Left lung (tissue), 10 donors: ENCODE results near the gene TFF1. TPM values are rescaled to one million over a fixed set of nuclear protein-coding genes. Genes with fewer than 3 reads are reported as not detected.

Source experiments
- ATAC-seq: fragments of 200-7000 bp; cut with Tn5 transposase; one replicate; pipeline ENCODE4 v1.9.1; 2020; ENCODE audit warnings: moderate library complexity
- DNase-seq, 4 donors: peaks; one replicate each; pipeline ENCODE4 v3.0.0-alpha.2; 2013 to 2020
- H3K27ac ChIP-seq, 2 donors: fragments of 200-600 bp; sonication (generic) in 1 of 2; one replicate each; pipeline versions ENCODE4 v1.5.0 to v1.8.0; 2020 to 2021
- H3K27me3 ChIP-seq, 2 donors: fragments of 200-600 bp; sonication (generic) in 1 of 2; one replicate each; pipeline versions ENCODE4 v1.5.0 to v1.8.0; 2020 to 2021
- H3K36me3 ChIP-seq, 2 donors: fragments of 200-600 bp; sonication (generic) in 1 of 2; one replicate each; pipeline versions ENCODE4 v1.5.0 to v1.8.0; 2020 to 2021
- H3K4me1 ChIP-seq, 2 donors: fragments of 200-600 bp; one replicate each; pipeline ENCODE4 v1.8.0; 2021
- H3K4me3 ChIP-seq, 2 donors: fragments of 200-600 bp; sonication (generic) in 1 of 2; one replicate each; pipeline versions ENCODE4 v1.5.0 to v1.8.0; 2020 to 2021; ENCODE audit warnings: mild to moderate bottlenecking in 1 of 2
- H3K9me3 ChIP-seq, 2 donors: fragments of 200-600 bp; sonication (generic) in 1 of 2; one replicate each; pipeline versions ENCODE4 v1.5.0 to v1.8.0; 2020 to 2021
- intact Hi-C, 2 donors: fragments of 100-400 bp; cut with DNase I; formaldehyde crosslinking; loops; one replicate each; pipeline versions ENCODE4 v1.11.2 to v1.14.2; 2022
- polyA plus RNA-seq, 6 donors: library from polyadenylated mRNA; unstranded; fragments of 120-200 nt; gene quantifications; one replicate each; pipeline ENCODE4 v1.2.1, GENCODE V29; 2013; ENCODE audit not compliant: insufficient read length in 6 of 6
- total RNA-seq, 2 donors: library from RNA; stranded (reverse); fragmentation: NEBNext Ultra II Directional; extraction: Animal tissue kit (Norgen Biotek cat#: 25700); gene quantifications; one replicate each; pipeline ENCODE4 v1.2.1, GENCODE V29; 2021
- TF ChIP-seq, protein P1 (sequence below), 2 donors: fragments of 200-600 bp; sonication (generic) in 1 of 2; IDR thresholded peaks; one replicate each; pipeline versions ENCODE4 v1.5.0 to v1.8.0; 2021; ENCODE audit warnings: antibody characterized with exemption in 2 of 2
- donor health status: DM: no; HTN: yes; CAD: no.
- donor health status: DM: no; HTN: no; CAD: no.

The TFF1 gene
- total and polyA plus RNA-seq, 8 donors: not detected

DNA sequence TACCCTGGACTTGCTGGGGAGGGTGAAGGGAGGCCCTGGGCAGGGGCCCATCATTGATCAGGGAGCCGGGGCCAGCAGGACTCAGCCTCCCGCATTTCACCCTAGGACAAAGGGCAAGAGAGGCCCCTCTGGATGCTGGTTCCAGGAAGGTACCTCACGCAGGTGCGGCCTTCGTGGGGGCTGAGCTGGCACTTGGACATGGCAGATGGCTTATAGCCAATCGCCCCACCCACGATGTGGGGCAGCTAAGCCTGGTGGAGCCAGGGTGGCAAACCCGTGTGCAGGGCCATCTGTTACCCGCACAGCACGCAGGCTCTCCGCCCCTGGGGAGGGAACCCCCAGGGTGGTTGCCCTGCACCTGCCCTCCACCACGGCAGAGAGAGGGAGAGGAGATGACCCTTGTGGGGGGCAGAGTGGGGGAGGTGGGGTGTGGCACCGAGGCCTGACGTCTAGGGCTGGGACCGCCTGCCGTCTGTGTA, 53.7 kb downstream of the TFF1 start:
- H3K9me3 ChIP-seq: no peaks in the 10 kb centered on the region
- ATAC-seq: no peak
- H3K4me1 ChIP-seq: peaks cover 4 to 32% of the 10 kb centered on the region in 2 donors
- intact Hi-C loops: no loop called here
- TF ChIP-seq, protein P1, sequence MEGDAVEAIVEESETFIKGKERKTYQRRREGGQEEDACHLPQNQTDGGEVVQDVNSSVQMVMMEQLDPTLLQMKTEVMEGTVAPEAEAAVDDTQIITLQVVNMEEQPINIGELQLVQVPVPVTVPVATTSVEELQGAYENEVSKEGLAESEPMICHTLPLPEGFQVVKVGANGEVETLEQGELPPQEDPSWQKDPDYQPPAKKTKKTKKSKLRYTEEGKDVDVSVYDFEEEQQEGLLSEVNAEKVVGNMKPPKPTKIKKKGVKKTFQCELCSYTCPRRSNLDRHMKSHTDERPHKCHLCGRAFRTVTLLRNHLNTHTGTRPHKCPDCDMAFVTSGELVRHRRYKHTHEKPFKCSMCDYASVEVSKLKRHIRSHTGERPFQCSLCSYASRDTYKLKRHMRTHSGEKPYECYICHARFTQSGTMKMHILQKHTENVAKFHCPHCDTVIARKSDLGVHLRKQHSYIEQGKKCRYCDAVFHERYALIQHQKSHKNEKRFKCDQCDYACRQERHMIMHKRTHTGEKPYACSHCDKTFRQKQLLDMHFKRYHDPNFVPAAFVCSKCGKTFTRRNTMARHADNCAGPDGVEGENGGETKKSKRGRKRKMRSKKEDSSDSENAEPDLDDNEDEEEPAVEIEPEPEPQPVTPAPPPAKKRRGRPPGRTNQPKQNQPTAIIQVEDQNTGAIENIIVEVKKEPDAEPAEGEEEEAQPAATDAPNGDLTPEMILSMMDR (IDR thresholded peaks at IDR 0.05): no peak
- DNase-seq: no peak
- H3K36me3 ChIP-seq: no peaks in the 10 kb centered on the region
- H3K4me3 ChIP-seq: no peak overlapping the region
- peaks cover 0 to 6% of the 10 kb centered on the region in 2 donors for H3K27me3 ChIP-seq
- no peak overlapping the region for H3K27ac ChIP-seq

Other genes starting within 250 kb of the TFF1 start
- 10 to 100 TPM; 40.6 to 53.8 TPM for gene ABCG1, start 147.4 kb downstream of the TFF1 start, total RNA-seq
- 10 to 100 TPM in 3 of 6 donors, 1 to 10 TPM in 3; 6.8 to 11.2 (median 9.7) TPM for gene ABCG1, start 147.4 kb downstream of the TFF1 start, polyA plus RNA-seq
- gene TFF3, start 51.1 kb downstream of the TFF1 start, total RNA-seq: 10 to 100 TPM in 1 of 2 donors, 1 to 10 TPM in 1; 5.5 to 11.1 TPM
- 10 to 100 TPM in 4 of 6 donors, 1 to 10 TPM in 2; 8.4 to 20.0 (median 15.0) TPM for gene TFF3, start 51.1 kb downstream of the TFF1 start, polyA plus RNA-seq
- not detected for gene TFF2, start 15.5 kb downstream of the TFF1 start, total RNA-seq
- gene TFF2, start 15.5 kb downstream of the TFF1 start, polyA plus RNA-seq: not detected
- gene TMPRSS3, start 29.5 kb upstream of the TFF1 start, total RNA-seq: 1 to 10 TPM; 2.9 to 4.8 TPM
- under 1 TPM; 0.43 to 0.93 (median 0.76) TPM for gene TMPRSS3, start 29.5 kb upstream of the TFF1 start, polyA plus RNA-seq
- gene UBASH3A, start 37.4 kb upstream of the TFF1 start, total RNA-seq: 1 to 10 TPM in 1 of 2 donors, under 1 TPM in 1; 0.67 to 1.3 TPM
- gene UBASH3A, start 37.4 kb upstream of the TFF1 start, polyA plus RNA-seq: under 1 TPM; 0.08 to 0.38 (median 0.15) TPM
- 10 to 100 TPM in 1 of 2 donors, under 1 TPM in 1; 0.73 to 10.7 TPM for gene RSPH1, start 129.7 kb upstream of the TFF1 start, total RNA-seq
- gene RSPH1, start 129.7 kb upstream of the TFF1 start, polyA plus RNA-seq: 10 to 100 TPM in 4 of 6 donors, 1 to 10 TPM in 2; 4.2 to 27.3 (median 16.7) TPM
- 10 to 100 TPM; 22.4 to 26.8 TPM for gene SLC37A1, start 147.3 kb upstream of the TFF1 start, total RNA-seq
- gene SLC37A1, start 147.3 kb upstream of the TFF1 start, polyA plus RNA-seq: 10 to 100 TPM in 5 of 6 donors, 1 to 10 TPM in 1; 8.9 to 10.6 (median 10.4) TPM